Choroid plexus epithelial cell (primary cell): Measurements from ENCODE around the gene TRMT2B.

Source experiments
- DNase-seq: peaks from one replicate; pipeline ENCODE4 v3.0.0-alpha.2; 2010; ENCODE audit warnings: low read depth
- H3K4me3 ChIP-seq: 2 replicates; pipeline ENCODE4 v1.5.1; 2011; ENCODE audit warnings: low read depth, mild to moderate bottlenecking, control low read depth, low read length, moderate library complexity
- TF ChIP-seq, protein P1 (sequence below): conservative IDR thresholded peaks from 2 replicates; pipeline ENCODE4 v1.5.1; 2011; ENCODE audit warnings: low read depth, mild to moderate bottlenecking, control low read depth, inconsistent platforms, low read length, moderate library complexity

The TRMT2B gene

DNA sequence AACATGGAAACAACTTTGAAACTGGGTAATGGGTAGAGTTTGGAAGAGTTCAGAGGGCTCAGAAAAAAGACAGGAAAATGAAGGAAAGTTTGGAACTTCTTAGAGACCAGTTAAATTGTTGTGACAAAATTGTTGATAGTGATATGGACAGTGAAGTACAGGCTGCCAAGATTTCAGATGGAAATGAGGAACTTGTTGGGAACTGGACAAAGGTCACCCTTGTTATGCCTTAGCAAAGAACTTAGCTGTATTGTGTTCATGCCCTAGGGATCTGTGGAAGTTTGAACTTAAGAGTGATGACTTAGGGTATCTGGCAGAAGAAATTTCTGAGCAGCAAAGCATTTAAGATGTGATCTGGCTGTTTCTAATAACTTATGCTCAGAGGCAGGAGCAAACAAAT, 87.5 kb downstream of the TRMT2B start:
- H3K4me3 ChIP-seq: no peak overlapping the region
- DNase-seq: no peak
- TF ChIP-seq, protein P1, sequence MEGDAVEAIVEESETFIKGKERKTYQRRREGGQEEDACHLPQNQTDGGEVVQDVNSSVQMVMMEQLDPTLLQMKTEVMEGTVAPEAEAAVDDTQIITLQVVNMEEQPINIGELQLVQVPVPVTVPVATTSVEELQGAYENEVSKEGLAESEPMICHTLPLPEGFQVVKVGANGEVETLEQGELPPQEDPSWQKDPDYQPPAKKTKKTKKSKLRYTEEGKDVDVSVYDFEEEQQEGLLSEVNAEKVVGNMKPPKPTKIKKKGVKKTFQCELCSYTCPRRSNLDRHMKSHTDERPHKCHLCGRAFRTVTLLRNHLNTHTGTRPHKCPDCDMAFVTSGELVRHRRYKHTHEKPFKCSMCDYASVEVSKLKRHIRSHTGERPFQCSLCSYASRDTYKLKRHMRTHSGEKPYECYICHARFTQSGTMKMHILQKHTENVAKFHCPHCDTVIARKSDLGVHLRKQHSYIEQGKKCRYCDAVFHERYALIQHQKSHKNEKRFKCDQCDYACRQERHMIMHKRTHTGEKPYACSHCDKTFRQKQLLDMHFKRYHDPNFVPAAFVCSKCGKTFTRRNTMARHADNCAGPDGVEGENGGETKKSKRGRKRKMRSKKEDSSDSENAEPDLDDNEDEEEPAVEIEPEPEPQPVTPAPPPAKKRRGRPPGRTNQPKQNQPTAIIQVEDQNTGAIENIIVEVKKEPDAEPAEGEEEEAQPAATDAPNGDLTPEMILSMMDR: no peak

DNA sequence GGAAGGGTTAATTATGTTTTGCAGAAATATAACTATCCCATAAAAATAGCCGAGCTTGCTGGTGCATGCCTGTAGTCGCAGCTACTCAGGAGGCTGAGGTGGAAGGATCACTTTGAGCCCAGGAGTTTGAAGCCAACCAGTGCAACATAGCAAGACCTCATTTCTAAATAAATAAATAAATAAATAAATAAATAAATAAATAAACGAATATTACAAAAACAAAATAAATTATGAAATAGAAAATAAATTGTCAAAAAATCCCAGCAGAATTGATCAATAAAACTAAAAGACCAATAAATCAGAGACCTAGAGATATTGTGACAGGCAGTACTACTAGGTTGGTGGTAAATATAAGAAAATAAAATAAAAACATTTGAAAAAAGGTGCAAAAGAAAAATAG, 89.1 kb downstream of the TRMT2B start:
- TF ChIP-seq, protein P1: no peak
- H3K4me3 ChIP-seq: no peak overlapping the region
- DNase-seq: no peak
